Liver (tissue), 3 donors: ENCODE data around the gene ZNF566.

Source experiments
- ATF3 ChIP-seq: IDR thresholded peaks from 2 replicates; pipeline ENCODE4 v1.6.1; 2016; ENCODE audit warnings: antibody characterized with exemption
- EGR1 ChIP-seq, 2 donors: IDR thresholded peaks; 2 replicates each; pipeline ENCODE4 v1.6.1; 2016 to 2018; ENCODE audit warnings: antibody characterized with exemption in 2 of 2, low read depth in 2 of 2
- FOXA1 ChIP-seq: IDR thresholded peaks from 2 replicates; pipeline ENCODE4 v1.6.1; 2016; ENCODE audit warnings: antibody characterized with exemption
- JUND ChIP-seq, 2 donors: IDR thresholded peaks; 2 replicates each; pipeline ENCODE4 v1.6.1; 2016; ENCODE audit warnings: antibody characterized with exemption in 2 of 2
- RAD21 ChIP-seq, 2 donors: IDR thresholded peaks; 2 replicates each; pipeline ENCODE4 v1.6.1; 2016; ENCODE audit warnings: antibody characterized with exemption in 2 of 2, mild to moderate bottlenecking in 2 of 2
- REST ChIP-seq: IDR thresholded peaks from 2 replicates; pipeline ENCODE4 v1.6.1; 2016; ENCODE audit warnings: antibody characterized with exemption, mild to moderate bottlenecking
- YY1 ChIP-seq: IDR thresholded peaks from 2 replicates; pipeline ENCODE4 v1.6.1; 2016; ENCODE audit warnings: antibody characterized with exemption, mild to moderate bottlenecking
- TF ChIP-seq, protein P1 (sequence below): IDR thresholded peaks from 2 replicates; pipeline ENCODE4 v1.6.1; 2016; ENCODE audit warnings: antibody characterized with exemption
- TF ChIP-seq, protein P2 (sequence below): fragments of 150-350 bp; IDR thresholded peaks from 2 replicates; pipeline ENCODE4 v1.5.1; 2017; ENCODE audit warnings: improper control_type of control experiment, low read depth, low read length; ENCODE audit not compliant: missing input control
- donor health status: healthy.
- donor health status: healthy.

DNA sequence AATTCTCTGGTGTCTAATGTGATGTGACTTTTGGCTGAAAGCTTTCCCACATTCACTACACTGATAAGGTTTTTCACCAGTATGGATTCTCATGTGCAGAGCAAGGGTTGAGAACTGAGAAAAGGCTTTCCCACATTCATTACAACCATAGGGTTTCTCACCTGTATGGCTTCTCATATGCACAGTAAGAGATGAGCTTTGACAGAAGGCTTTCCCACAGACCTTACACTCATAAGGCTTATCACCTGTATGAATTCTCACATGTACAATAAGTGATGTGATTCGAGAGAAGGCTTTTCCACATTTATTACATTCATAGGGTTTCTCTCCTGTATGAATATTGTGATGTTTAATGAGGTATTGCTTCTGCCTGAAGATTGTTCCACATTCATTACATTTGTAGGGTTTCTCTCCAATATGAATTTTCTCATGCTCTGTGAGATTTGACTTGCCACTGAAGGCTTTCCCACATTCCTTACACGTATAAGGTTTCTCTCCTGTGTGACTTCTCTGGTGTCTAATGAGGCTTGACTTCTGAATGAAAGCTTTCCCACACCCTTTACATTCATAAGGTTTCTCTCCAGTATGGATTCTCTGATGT lies 24.8 kb upstream of the ZNF566 start:
- TF ChIP-seq RAD21 (IDR thresholded peaks at IDR 0.05) (no peak), ATF3 (no peak), YY1 (no peak), REST (no peak), EGR1 (IDR thresholded peaks at IDR 0.05; ENCODE audit: low read depth in 2 of 2) (no peak), JUND (IDR thresholded peaks at IDR 0.05) (no peak), FOXA1 (no peak)
- TF ChIP-seq, protein P1, sequence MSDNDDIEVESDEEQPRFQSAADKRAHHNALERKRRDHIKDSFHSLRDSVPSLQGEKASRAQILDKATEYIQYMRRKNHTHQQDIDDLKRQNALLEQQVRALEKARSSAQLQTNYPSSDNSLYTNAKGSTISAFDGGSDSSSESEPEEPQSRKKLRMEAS, result no peak
- TF ChIP-seq, protein P2, sequence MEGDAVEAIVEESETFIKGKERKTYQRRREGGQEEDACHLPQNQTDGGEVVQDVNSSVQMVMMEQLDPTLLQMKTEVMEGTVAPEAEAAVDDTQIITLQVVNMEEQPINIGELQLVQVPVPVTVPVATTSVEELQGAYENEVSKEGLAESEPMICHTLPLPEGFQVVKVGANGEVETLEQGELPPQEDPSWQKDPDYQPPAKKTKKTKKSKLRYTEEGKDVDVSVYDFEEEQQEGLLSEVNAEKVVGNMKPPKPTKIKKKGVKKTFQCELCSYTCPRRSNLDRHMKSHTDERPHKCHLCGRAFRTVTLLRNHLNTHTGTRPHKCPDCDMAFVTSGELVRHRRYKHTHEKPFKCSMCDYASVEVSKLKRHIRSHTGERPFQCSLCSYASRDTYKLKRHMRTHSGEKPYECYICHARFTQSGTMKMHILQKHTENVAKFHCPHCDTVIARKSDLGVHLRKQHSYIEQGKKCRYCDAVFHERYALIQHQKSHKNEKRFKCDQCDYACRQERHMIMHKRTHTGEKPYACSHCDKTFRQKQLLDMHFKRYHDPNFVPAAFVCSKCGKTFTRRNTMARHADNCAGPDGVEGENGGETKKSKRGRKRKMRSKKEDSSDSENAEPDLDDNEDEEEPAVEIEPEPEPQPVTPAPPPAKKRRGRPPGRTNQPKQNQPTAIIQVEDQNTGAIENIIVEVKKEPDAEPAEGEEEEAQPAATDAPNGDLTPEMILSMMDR, result no peak
